GM21825 (cell line): ENCODE results near the gene DOCK10.

Experiments used
- ATAC-seq: cut with Tn5 transposase; IDR thresholded peaks from one replicate; pipeline ENCODE4 v1.9.1; 2021; ENCODE audit warnings: mild to moderate bottlenecking, moderate library complexity; ENCODE audit not compliant: unreplicated experiment

DOCK10 gene

DNA sequence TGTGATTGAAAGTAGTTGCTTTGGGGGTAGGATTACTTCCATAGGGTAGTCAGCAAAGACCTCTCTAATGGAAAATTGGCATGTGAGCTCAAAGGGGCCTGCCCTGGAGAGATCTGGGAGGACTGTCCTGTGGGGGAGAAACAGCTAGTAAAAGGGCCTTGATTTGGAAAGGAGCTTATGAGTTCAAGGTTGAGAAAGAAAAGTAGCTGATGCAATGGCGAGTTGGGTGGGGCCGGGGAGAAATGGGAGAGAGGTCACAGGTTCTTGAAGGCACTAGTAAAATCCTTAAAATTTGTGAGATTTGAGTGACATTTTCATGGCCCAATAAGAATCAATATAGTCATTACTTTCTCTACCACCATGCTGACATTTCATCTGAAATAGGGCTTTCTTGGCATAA, 244.1 kb downstream of the DOCK10 start:
- no peak for ATAC-seq

DNA sequence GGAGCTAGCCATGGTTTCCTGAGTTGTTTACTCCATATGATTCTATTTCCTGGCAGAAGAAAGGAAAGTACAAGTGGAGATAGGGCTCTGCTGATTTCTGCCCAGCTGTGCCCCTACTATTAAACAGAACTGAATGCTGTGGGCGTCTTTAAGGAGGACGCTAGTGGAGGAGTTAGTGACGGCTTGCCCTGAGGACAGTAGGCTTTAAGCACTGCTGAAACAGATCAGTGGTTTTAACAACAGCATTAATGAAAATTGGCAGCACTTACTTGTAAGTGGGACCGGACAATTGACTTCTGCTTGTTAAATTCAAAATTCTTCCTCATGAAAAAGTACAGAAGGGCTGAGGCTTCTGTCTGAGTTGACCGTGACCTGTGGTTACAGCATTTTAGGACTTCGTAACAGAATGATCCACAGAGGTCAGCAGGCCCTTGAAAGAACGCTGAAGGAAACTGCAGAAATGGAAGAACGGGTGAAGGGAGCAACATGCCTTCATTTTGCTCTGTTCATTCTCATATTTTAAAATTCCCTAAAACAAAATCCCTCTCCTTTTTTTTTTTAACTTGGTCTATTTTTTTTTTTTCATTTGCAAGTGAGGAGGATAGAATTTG, 245.5 kb downstream of the DOCK10 start:
- ATAC-seq: no peak

DNA sequence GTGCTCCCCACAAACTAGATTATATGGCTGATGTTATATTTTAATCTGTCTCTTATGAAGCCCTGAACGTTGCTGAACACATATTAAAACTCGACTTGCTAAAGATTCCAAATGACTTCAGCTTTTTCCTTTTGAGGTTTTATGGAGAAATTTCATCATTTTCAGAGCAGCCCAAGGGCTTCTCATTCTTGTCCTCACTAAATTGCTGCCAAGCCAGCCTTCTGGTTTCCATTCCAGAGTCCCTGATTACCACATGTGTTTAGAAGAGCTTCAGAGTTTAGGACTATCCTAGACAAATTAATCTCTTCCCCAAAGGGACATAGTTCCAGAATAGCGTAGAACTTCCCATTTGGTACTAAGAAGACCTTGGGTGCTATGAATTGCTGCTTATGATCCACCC, 248.3 kb downstream of the DOCK10 start:
- no peak for ATAC-seq

DNA sequence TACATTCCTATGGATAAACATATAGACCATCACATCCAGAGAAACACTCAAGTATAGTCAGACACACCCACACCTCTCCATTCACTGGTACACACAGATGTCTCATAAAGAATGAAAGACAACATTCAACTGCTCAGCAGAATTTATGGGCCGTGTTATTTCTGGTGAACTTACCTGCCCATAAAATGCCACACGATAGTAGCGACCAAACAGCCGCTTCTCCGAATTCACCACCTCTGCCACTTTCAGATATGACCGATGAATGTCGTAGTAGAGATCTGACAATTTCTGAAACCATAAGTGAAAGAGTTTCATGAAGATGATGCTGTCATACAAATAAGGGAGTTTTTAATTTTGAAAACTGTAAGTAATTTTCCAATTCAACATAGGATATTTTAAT, 255.4 kb downstream of the DOCK10 start:
- no peak for ATAC-seq

DNA sequence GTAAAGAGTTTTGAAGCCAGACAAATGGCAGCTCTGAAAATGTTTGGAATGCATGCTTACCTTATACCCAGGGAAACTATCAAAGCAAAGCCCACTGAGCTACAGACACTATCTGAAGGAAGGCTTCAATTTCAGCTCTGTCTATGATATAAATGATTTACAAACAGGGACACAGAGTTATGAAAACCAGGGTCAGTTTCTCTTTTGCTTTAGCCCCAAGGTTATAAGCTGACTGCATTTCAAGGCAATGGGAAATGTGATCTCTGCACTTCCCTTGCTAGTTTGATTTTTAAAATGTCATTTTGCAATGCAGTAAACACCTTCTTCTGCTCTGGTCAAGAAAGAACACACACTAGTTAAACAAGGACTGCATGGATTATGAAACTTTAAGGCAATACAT, 260.9 kb downstream of the DOCK10 start:
- no peak for ATAC-seq

DNA sequence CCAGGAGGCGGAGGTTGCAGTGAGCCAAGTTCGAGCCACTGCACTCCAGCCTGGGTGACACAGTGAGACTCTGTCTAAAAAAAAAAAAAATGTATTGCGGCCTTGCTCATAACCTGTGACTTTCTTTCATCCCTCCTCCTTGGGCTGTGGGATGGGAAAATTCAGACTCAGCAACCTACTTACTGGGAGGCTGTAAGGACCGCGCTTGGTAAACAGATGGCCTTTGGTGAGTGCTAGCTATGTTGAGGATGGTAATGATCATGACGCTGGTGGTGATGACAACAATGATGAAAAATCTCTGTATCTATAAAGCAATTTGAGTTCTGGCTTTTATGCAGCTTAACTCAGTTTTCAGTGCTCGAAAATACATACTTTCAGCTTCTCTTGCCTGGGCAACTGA, 261.4 kb downstream of the DOCK10 start:
- ATAC-seq: no peak

DNA sequence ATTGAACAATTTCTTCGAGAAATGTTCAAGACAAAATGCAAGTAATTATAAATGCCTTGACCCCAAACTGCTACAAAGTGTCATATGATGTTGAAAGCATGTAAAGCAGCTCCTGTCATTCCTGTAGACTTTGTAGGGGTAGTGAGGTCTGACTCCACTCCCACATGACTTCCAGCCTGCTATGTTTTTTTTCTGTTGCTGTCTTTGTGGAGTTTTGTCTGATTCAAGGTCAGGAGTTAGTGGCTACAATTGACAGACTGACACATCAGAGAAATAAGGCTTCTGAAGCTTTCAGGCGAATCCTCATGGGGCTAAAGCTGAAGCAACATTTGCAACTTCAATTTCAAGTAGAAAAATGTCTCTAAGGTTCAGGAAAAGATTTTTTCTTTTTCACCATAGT, 262.2 kb downstream of the DOCK10 start:
- ATAC-seq: no peak

DNA sequence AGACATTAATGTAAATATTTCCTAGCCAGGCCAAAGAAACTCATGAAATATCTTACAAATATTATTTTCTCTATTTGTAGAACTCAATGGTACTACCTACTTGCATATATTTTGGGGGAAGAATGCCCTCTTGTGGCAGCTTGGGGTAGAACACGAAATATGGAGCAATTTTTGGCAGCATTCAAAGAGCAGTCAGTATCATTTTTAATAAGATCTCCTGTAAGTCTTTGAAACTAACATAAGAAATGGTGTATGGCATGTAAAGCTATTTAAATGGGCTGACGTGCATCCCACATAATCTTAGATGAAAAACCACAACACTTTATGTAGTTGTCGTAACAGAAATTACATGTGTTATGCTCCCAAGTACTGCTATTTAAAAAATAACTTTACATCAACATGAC, 263.8 kb downstream of the DOCK10 start:
- ATAC-seq: no peak

DNA sequence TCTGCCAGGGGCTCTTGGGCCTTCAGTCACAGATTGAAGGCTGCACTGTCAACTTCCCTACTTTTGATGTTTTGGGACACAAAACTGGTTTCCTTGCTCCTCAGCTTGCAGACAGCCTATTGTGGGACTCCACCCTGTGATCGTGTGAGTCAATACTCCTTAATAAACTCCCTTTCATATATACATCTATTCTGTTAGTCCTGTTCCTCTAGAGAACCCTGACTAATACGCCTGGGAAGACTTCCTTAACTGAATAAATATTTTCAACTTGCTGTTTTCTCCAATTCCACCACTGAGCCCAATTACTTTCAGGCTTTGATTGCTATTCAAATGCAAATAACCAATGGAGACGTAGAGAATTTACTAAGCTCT, 264.7 kb downstream of the DOCK10 start:
- no peak for ATAC-seq

DNA sequence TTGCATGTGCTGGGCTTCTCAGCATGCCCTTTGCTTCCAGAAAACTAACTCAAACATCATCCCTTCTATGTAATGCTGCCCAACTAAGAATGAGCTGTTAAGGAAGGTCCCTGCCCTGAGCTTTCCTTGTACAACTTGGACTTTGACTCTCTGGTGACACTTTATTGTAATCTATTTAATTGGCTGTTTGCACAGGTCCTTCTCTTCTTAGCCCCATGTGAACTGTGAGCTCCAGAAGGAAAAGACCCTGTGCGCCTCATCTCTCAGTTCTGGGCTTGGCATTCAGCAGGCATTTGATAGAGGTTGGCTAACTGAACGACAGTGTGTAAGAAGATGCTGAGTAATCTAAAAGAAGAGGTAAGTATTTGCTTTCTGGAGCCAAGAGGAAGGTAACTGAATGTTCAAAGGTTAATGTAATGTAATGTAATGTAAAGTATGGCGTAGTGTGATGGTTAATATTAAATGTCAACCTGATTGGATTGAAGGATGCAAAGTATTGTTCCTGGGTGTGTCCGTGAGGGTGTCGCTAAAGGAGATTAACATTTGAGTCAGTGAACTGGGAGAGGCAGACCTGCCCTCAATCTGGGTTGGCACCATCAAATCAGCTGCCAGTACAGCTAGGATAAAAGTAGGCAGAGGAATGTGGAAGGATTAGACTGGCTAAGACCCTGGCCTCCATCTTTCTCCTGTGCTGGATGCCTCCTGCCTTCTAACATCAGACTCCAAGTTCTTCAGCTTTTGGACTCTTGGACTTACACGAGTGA, 265.3 kb downstream of the DOCK10 start:
- ATAC-seq: no peak

DNA sequence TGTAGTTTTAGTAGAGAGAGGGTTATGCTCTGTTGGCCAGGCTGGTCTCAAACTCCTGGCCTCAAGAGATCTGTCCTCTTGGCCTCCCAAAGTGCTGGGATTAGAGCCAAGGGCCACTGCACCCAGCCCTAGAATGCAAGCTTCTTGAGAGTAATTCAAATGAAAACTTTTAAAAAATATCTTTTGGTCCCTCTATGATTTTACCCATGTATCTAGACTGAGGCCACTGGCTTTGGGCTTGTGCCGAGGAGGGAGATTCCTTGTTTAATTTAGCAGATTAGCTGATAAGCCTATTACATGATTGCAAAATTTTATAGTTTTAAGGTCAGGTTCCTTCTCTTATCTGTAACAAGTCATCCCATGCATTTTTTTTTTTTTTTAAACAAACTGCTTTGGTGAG, 266.6 kb downstream of the DOCK10 start:
- ATAC-seq: no peak

DNA sequence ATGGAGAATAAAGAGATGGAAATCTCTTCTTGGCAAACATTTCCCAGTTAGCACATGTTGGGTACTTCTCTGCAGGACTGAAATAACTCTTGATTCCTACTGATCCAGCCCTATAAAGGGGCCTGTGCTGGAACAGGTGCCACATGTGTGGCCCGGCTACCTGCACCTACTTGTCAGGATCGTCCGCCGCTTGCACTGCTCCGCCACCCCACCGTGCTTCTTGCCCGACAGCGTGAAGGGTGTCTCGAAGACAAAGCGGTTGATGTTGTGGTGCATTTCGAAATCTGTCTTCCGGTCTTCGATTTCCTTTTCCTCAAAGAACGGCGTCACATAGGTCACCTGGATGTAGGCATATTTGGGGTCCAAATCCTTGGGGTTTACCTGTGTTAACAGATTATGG, 267.5 kb downstream of the DOCK10 start:
- ATAC-seq: no peak

DNA sequence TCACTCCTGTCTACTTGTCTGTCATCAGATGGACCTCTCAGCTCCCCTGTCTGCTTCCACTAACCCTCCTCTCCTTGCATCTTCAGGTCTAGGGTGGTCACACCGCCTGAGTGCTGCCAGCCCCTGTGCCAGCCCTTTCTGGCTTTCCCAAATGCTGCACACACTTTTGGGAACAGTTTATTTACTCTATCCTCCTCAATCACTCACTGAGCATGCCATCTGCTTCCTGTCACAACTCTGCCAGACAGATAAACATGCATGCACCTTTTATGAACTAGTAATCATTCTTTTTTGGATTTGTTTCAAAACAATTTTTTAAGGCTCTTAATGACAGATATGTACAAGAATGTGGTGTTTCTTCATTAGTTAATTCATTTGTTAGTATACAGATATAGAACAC, 269.8 kb downstream of the DOCK10 start:
- ATAC-seq: no peak

DNA sequence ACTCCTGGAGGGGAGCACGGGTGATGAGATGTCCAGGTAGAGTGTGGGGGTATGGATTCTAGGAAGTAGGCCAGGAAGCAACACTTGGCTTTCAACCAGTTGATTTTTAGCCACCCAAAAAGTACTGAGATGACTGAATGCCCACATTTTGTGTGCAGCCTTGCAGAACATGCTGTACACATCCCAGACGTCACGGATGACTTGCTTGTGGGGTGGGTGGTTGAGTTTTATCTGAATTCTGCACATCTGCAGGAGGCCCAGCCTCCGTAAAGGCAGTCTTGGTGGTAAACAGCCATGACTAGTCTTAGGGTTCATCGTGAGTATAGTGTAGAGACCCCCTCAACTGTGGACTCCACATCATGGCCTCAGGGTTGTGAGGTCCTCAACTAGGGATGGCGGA, 272.8 kb downstream of the DOCK10 start:
- ATAC-seq: no peak

DNA sequence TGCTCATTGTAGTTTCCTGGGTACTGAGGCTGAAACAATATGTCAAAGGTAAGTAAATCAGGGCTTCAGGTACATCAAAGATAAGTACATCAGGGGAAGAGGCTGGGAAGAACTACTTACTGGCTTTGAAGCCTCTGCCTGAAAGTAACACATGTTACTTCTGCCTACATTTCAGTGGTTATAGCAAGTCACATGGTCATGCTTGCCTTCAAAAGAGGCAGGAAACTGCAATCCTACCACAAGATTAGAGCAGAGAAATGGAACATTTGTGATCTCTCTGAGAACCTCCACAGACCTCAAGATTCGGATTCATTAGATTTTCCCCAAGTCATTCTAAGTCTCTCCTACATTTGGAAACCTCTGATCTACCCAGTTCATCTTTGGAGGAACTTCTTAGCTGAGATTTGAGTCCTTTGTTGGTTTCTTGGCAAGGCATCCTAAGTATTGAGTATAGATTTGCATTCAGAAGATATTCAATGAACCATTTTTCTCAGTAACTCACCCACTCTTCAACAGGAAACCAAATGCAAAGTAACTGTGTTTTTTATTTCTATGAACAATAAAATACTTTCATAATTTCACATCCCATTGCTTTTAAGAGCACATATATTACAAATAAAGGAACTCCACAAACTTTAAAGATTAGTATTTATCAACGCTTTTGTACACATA, 277.6 kb downstream of the DOCK10 start:
- ATAC-seq: peak; percentile 67

DNA sequence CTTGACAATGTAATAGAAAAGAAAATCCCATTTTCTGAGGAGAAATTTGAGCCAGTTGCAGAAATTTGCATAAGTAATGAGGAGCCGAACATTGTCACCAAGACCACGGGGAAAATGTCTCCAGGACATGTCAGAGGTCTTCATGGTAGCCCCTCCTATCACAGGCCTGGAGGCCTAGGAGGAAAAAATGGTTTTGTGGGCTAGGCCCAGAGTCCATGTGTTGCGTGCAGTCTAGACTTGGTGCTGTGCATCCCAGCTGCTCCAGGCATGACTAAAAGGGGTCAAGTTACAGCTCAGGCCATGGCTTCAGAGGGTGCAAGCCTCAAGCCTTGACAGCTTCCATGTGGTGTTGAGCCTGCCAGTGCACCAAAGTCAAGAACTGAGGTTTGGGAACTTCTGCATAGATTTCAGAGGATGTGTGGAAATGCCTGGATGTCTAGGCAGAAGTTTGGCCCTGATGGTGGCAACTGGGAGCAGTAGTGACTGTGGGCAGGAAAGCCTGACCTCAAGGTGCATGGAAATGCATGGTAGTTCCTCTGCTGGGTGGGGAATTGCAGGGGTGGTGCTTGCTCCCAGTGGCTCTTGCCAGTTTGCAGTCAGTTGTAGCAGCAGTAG, 284.2 kb downstream of the DOCK10 start:
- ATAC-seq: no peak

DNA sequence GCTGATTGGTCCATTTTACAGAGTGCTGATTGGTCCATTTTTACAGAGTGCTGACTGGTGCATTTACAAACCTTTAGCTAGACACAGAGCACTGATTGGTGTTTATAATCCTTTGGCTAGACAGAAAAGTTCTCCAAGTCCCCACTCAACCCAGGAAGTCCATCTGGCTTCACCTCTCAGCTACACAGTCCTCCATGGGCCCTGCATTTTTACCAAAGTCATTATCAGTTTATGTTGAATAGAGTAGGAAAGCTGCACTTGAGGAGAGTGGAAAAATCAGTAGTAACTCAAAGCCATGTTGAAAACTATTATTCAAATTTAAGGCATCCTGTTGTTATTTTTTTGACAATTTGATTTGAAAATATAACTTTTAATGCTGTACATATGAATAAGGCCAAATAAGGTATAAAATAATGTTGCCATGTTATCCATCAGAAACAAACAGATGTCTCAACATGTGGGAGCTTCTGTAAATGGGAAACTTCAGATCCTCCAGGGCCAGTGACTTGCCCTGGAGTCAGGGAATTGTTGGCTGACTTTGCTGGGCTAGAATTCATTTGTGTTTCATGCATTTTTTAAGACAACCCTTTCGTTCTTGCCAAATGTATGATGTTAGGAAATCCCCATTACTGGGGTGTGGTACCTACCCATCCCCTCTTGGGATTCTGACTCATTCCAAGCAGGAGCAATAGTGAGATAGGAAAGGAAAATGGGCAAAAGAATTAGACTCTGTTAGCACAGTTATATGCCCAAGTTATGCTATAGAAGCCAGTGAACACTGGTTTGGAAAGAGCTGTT, 288.3 kb downstream of the DOCK10 start:
- ATAC-seq: no peak

DNA sequence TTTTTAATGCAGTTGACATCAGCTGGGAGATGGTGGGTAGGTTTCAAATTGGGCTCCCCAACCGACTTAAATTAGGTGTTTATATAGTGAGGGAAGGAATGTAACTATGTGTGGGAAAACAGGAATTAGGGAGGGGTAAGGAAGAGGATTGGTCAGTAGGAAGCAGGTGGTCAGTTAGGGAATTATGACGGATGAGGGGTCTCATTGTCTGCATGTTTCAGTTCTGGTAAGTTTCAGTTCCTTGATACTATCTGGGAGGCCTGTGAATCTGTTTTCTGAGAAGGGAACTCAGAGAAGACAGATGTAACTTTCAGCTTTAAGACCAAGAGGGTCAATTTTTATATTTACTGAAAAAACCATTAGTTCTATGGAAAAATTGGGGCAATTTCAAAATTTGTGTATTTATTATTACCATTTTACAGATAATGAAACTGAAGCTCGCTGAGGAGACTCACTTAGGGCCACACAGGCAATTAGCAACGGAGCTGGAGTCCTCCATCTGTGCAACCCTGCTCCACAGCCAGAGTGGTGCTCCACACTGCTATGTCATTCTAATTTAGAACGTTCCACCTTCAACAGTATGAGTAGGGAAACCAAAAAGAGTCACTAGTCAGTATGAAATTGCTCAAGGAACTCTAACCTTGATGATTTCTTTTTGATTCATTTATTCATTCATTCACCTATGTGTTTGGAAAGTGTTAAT, 290.1 kb downstream of the DOCK10 start:
- peak; percentile 76 for ATAC-seq

DNA sequence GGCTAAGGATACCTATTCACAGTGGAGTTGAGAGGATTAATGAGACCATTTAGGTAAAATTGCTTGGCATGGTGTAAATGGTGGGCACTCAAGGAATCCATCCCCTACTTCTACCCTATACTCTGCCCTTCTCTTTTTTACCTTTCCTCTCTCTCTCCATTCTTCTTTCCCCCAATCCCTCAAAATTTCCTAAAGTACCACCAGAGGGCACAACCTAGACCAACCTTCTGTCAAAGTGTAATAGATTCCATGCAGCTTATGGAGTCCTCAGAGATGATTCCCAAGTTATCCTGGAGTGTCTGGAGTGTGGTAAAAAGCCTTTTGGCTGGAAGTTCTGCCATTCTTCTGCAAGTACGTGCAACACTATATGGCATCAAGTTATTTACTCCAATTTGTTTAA, 293.1 kb downstream of the DOCK10 start:
- no peak for ATAC-seq

DNA sequence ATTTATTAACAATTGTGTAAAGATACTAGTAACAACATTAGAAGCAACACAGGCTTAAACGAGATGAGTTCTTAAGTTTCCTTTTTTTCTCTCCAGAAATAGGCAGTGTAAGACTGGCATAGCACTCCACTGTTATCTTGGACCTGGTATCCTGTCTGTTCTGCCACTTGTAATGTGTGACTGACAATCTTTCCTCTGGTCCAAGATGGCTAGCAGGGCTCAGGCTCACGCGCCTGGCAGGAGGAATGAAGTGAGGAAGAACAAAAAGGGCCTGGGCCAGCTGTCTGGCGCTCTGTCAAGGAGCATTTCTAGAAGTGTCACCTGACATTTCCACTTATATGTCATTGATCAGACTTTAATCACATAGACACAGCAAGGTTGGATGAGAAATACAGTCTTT, 294.5 kb downstream of the DOCK10 start:
- no peak for ATAC-seq

DNA sequence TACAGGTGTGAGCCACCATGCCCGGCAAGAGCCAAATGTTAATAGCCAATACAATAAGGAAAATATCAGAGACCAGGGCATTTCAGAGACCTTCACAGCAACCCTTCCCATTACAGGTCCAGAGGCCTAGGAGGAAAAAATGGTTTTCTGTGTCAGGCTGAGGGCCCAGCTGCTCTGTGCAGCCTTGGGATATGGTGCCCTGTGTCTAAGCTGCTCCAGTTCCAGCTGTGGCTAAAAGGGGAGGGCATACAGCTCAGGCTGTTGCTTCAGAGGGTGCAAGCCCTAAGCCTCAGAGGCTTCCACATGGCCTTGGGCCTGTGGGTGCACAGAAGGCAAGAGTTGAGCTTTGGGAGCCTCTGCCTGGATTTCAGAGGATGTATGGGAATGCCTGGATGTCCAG, 306.0 kb downstream of the DOCK10 start:
- no peak for ATAC-seq
